Left ventricle myocardium superior (tissue), 1 donor: ENCODE data around the gene DTWD2. TPM values are rescaled to one million over a fixed set of nuclear protein-coding genes. Genes with fewer than 3 reads are reported as not detected.
A peak's percentile ranks its signal among the peaks of the same experiment; 100 is the strongest.
"Not testable (repeated sequence)": the region's sequence is repeated elsewhere in the genome, so short reads cannot be mapped to it uniquely, and the experiment has no call there.

Experiments used
- ATAC-seq: fragments of 200-7000 bp; cut with Tn5 transposase; one replicate; pipeline ENCODE4 v1.9.1; 2020; ENCODE audit warnings: mild to moderate bottlenecking, moderate library complexity
- DNase-seq: peaks from one replicate; pipeline ENCODE4 v3.0.0-alpha.2; 2020
- intact Hi-C: fragments of 100-400 bp; cut with micrococcal nuclease; formaldehyde crosslinking; loops from one replicate; pipeline ENCODE4 v1.11.0; 2022
- total RNA-seq: library from RNA; stranded (reverse); fragmentation: NEBNext Ultra II Directional; extraction: Animal tissue kit (Norgen Biotek cat#: 25700); gene quantifications from one replicate; pipeline ENCODE4 v1.2.1, GENCODE V29; 2021
- donor health status: DM: no; HTN: yes; CAD: no; lungs with severe emphysema.

Gene DTWD2
- total RNA-seq, 1 donor from 2014 or later = 15.0 TPM

GRCh38 chr5:118963169-118963568 lies 25.2 kb downstream of the DTWD2 start:
- DNase-seq (no peak), ATAC-seq (no peak)
- intact Hi-C loops = no loop called here

GRCh38 chr5:118960557-118960956 lies 27.8 kb downstream of the DTWD2 start:
- DNase-seq = no peak
- intact Hi-C loops = no loop called here
- no peak for ATAC-seq

- DNase-seq (no peak), ATAC-seq (no peak)
- intact Hi-C loops = no loop called here
These were observed 31.6 kb downstream of the DTWD2 start for GRCh38 chr5:118956727-118957126.

GRCh38 chr5:118953652-118954005 lies 34.7 kb downstream of the DTWD2 start:
- DNase-seq (no peak), ATAC-seq (no peak)
- intact Hi-C loops = no loop called here

DNA sequence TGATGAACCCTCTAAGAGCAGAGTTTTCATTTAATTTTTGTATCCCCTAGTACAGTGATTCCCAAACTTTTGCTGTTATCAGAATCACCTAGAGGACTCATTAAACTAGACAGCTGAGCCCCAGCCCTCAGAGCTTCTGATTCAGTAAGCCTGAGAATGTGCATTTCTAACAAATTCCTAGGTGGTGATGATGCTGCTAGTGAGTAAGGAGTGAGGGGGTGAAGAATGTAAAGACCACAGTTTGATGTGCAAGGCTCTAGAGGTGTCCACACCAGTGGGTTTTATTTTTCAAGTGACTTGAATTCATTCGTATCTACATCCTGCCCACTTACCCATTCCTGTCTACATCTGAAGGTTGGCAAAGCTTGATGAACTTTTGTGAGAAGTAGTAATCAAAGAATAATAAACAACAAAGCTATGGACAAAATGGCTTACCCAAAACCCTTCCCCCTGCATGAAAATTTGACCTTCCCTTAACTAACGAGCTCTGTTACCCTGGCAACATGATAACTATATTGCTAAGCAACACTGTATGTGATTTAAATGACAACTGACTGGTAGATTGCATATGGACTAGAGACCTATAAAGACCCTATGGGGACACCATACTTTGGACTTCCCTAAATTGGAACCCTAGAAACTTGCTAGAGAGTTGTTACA lies 35.2 kb downstream of the DTWD2 start:
- DNase-seq (no peak), ATAC-seq (no peak)
- intact Hi-C loops = no loop called here

GRCh38 chr5:118952306-118952705 lies 36.0 kb downstream of the DTWD2 start:
- ATAC-seq, intact Hi-C loops: not testable (repeated sequence)

DNA sequence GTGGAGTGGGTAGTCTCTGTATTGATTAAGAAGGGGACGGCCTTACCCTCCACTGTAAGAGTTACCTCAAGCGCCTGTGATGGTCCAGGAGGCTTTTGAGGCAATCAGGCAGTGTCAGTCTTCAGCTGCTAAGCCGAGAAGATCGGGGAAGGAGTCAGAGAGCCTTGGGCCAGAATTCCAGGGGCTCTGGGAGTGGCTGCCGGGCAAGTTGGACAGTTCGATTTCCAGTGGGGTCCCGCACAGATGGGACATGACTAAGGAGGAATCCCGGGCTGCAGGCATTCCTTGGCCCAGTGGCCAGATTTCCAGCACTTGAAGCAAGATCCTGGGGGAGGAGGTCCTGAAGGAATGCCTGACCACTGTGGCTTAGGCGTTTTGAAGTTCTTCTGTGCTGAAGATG lies 38.0 kb downstream of the DTWD2 start:
- intact Hi-C loops, ATAC-seq, DNase-seq: not testable (repeated sequence)

More at GRCh38 chr5:118952306-118952705, 36.0 kb downstream of the DTWD2 start:
- not testable (repeated sequence) for DNase-seq

DNA sequence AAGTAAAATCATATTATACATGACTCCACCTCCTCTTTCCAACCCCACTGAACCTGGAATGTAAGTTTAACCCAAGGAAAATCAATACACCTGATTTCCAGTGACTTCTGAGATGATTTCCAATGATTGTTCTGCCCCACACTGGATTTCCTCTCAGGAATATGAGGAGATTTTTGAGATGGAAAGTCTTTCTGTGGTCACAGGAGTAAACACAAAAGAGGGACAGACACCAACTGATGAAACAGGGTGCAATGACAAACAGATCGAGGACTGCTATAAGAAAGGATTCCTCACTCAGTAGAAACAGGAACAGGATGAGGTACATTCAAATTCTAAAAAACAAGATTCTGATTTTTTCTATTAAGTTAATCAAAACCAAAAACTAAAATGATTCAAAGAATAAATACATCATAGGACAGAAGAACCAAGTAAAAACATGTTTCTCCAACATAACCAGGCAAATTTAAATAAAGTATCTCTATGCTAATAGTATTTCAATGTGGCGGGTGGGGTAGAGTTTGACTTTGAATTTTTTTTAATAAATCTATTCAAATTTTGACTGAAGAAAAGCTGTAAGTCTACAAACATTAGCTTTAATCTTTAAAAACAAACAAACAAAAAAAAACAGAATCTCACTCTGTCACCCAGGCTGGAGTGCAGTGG lies 42.1 kb downstream of the DTWD2 start:
- DNase-seq = no peak
- intact Hi-C loops = no loop called here

GRCh38 chr5:118937393-118938061 lies 50.8 kb downstream of the DTWD2 start:
- intact Hi-C loops = no loop called here
- no peak for DNase-seq
- ATAC-seq = peak; percentile 31

More for the DNA sequence above, 42.1 kb downstream of the DTWD2 start:
- no peak for ATAC-seq

- ATAC-seq = no peak
- intact Hi-C loops = no loop called here
- DNase-seq = no peak
These were observed 54.6 kb downstream of the DTWD2 start for GRCh38 chr5:118933703-118934102.

DNA sequence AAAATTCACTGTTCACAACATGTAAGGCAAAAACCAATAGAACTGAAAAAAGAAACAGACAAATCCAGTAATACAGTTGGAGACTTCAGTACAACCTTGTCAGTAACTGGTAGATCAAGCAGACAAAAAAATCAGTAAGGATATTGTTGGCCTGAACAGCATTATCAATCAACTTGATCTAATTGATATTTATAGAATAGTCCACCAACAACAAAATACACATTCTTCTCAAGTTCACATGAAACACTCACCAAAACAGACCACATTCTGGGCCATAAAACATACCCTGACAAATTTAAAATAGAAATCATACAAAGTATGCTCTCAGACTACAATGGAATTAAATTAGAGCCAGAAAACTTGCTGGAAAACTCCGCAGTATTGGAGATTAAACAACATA lies 56.8 kb downstream of the DTWD2 start:
- intact Hi-C loops = no loop called here
- no peak for DNase-seq
- ATAC-seq = no peak

GRCh38 chr5:118924006-118924389 lies 64.3 kb downstream of the DTWD2 start:
- DNase-seq (no peak), ATAC-seq (no peak)
- intact Hi-C loops = no loop called here

GRCh38 chr5:118923295-118924005 lies 64.9 kb downstream of the DTWD2 start:
- intact Hi-C loops = no loop called here
- DNase-seq = no peak
- no peak for ATAC-seq

DNA sequence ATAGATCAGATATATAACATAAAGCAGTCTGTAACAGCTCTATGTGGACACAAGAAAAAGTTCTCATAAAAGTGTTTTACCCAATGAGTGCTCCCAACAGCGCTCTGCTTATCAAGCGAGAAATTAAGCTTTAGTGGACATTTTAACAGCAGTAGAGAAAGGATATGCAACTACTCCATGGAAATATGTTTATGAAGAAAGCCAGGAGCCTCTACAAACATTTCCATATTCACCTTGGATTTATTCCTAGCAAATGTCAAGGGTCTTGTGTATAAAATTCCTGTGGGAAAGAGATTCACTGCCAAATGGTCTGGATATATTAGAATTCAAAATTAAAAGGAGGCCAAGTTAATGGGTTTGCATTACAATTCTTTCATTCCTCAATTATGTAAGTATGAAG lies 66.5 kb downstream of the DTWD2 start:
- intact Hi-C loops = no loop called here
- ATAC-seq = no peak
- no peak for DNase-seq

DNA sequence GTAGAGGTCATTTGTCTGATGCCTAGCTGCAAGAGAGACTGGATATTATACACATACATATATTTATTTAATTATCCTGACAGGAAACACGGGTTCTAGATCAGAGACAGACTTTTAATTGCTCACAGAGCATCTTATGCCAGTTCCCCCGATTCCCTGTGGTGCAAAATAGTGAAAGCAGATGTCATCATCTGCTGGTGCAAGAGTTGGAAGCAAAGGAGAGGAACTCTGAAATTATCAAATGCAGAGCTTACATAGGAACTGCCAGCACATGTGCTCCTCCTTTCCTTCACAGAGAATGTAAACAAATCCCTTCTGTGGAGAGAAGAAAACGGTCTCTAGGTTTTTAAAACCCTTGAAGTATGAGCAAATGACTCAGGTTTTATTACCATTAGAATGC lies 69.3 kb downstream of the DTWD2 start:
- no peak for ATAC-seq
- intact Hi-C loops = no loop called here
- no peak for DNase-seq

DNA sequence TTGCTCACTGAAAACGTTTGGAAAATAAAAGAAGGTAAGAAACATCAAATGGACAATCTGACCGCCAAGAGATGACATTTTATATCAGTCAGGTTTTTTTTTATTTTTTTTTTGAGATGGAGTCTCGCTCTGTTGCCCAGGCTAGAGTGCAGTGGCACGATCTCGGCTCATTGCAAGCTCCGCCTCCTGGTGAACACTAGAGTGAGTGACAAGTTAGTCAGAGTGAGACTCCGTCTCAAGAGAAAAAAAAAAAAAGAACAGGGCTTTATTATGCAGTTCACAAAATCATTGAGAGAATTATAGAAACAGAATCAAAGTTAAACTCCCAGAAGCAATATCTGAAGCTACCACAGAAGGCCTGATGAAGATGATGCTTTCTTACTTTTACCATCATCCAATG lies 70.1 kb downstream of the DTWD2 start:
- intact Hi-C loops = no loop called here
- no peak for DNase-seq
- ATAC-seq = no peak

DNA sequence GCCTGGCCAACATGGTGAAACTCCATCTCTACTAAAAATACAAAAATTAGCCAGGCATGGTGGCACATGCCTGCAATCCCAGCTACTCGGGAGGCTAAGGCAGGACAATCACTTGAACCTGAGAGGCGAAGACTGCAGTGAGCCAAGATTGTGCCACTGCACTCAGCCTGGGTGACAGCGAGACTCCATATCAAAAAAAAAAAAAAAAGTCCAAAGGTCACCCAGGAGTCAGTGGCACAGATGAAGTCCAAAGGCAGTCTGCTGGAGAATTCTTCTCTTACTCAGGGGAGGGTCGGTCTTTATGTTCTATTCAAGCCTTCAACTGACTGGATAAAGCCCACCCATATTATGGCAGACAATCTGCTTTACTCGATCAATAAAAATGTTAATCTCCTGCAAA lies 80.8 kb downstream of the DTWD2 start:
- ATAC-seq = peak; percentile 15
- intact Hi-C loops, DNase-seq: not testable (repeated sequence)

DNA sequence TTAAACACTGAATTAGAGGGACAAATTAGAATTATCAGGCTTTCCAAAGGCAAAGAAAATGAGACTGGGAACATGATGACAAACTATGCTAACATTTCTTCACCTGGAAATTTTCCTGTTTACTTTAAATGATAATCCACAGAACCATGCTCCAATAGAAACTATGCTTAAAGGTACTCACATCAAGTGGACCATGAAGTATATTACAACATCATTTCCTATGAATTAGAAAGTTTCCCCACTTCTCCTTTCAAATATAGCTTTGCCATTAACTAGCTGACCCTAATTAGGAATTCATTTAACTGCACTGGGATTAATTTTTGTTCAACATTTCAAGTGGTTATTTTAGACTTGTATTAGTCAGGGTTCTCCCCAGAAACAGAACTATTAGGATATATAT lies 81.4 kb downstream of the DTWD2 start:
- ATAC-seq = no peak
- intact Hi-C loops = no loop called here
- no peak for DNase-seq

GRCh38 chr5:118905196-118905595 lies 83.2 kb downstream of the DTWD2 start:
- intact Hi-C loops = no loop called here
- ATAC-seq (no peak), DNase-seq (no peak)
